ENCODE measurements around the gene RHOH.
"Not testable (repeated sequence)": the region's sequence is repeated elsewhere in the genome, so short reads cannot be mapped to it uniquely, and the experiment has no call there.

The RHOH gene

GRCh38 chr4:40280586-40280985 is 83.8 kb downstream of the RHOH start:
- TF ChIP-seq, protein P1, sequence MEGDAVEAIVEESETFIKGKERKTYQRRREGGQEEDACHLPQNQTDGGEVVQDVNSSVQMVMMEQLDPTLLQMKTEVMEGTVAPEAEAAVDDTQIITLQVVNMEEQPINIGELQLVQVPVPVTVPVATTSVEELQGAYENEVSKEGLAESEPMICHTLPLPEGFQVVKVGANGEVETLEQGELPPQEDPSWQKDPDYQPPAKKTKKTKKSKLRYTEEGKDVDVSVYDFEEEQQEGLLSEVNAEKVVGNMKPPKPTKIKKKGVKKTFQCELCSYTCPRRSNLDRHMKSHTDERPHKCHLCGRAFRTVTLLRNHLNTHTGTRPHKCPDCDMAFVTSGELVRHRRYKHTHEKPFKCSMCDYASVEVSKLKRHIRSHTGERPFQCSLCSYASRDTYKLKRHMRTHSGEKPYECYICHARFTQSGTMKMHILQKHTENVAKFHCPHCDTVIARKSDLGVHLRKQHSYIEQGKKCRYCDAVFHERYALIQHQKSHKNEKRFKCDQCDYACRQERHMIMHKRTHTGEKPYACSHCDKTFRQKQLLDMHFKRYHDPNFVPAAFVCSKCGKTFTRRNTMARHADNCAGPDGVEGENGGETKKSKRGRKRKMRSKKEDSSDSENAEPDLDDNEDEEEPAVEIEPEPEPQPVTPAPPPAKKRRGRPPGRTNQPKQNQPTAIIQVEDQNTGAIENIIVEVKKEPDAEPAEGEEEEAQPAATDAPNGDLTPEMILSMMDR (IDR thresholded peaks at IDR 0.05; ENCODE audit: low read length, missing control alignments), result no peak
- no peak for DNase-seq (ENCODE audit: low read depth)
- no peak overlapping the region for H3K4me3 ChIP-seq (replicated peaks; ENCODE audit: low read depth, low read length)

DNA sequence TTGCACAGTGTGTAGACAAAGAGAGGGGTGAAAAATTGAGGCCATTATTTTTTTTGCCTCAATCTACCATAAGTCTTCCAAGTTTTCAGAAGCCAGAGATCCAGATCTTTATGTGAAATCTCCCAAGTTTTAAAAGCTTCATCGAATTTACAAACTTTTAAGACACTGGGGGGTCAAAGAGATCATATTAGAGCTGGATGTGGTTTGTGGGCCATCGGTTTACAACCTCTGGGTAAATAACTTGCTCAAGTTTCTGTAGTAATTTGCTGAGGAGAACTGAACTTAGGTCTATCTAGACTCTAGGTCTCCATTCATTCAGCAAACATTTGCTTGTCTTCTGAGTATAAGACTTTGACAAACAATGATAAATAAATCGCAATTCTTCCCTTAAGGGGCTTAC is 84.3 kb downstream of the RHOH start:
- H3K4me3 ChIP-seq (replicated peaks; ENCODE audit: low read depth, low read length), result no peak overlapping the region
- TF ChIP-seq, protein P1 (IDR thresholded peaks at IDR 0.05; ENCODE audit: low read length, missing control alignments), result no peak

GRCh38 chr4:40281913-40282312 is 85.1 kb downstream of the RHOH start:
- no peak overlapping the region for H3K4me3 ChIP-seq (replicated peaks; ENCODE audit: low read depth, low read length)
- no peak for DNase-seq (ENCODE audit: low read depth)
- TF ChIP-seq, protein P1 (IDR thresholded peaks at IDR 0.05; ENCODE audit: low read length, missing control alignments), result no peak

More for the DNA sequence above, 84.3 kb downstream of the RHOH start:
- DNase-seq (ENCODE audit: low read depth), result no peak

GRCh38 chr4:40282857-40283256 is 86.0 kb downstream of the RHOH start:
- H3K4me3 ChIP-seq (replicated peaks; ENCODE audit: low read depth, low read length); DNase-seq (ENCODE audit: low read depth): not testable (repeated sequence)

DNA sequence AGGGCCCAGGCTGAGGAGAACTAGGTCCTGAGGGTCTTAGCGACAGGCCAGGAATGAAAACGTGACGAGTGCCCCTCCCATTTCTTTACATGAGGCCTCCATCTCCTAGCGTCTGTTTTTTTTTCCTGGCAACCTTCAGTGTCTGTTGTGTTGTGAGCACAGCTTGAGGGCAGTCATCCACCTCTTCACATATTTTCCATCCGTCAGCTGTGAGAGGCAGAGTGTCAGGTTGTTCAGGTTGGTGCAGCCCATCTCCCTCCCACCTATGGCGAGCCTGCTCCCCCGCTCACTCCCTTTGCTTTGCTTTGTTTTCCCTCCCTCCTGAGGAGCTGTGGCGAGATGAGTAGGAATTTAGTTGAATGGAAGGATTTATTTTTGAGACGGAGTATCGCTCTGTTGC is 86.6 kb downstream of the RHOH start:
- TF ChIP-seq, protein P1 (IDR thresholded peaks at IDR 0.05; ENCODE audit: low read length, missing control alignments), result no peak
- no peak for DNase-seq (ENCODE audit: low read depth)
- no peak overlapping the region for H3K4me3 ChIP-seq (replicated peaks; ENCODE audit: low read depth, low read length)

DNA sequence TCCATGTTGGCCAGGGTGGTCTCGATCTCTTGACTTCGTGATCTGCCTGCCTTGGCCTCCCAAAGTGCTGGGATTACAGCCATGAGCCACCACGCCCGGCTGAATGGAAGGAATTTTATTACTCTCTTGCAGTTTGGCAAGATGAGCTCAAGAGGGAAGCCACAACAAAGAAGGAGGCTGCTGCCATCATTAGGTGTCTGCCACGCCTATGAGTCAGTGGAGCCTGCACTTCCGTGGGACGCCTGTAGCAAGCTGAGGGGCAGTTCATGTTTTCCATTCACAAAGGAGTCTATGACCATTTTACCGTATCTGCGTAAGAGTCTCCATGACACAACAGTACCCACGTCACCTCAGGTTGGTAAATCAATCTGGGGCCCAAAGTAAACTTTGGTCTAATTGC is 87.1 kb downstream of the RHOH start:
- DNase-seq (ENCODE audit: low read depth), result no peak
- TF ChIP-seq, protein P1 (IDR thresholded peaks at IDR 0.05; ENCODE audit: low read length, missing control alignments), result no peak
- no peak overlapping the region for H3K4me3 ChIP-seq (replicated peaks; ENCODE audit: low read depth, low read length)

- TF ChIP-seq, protein P1 (IDR thresholded peaks at IDR 0.05; ENCODE audit: low read length, missing control alignments), result no peak
- H3K4me3 ChIP-seq (replicated peaks; ENCODE audit: low read depth, low read length), result no peak overlapping the region
- no peak for DNase-seq (ENCODE audit: low read depth)
Observed at GRCh38 chr4:40285692-40286091, 88.9 kb downstream of the RHOH start.
